ENCODE results near the gene LSM7. TPM values are rescaled to one million over a fixed set of nuclear protein-coding genes. Genes with fewer than 3 reads are reported as not detected.

The LSM7 gene
- total and polyA plus RNA-seq, 9 of the 15 experiments (the other 6 are each of a cell fraction or from before 2014, with no cell fraction given), result 40.5 to 690 (median 265) TPM

DNA sequence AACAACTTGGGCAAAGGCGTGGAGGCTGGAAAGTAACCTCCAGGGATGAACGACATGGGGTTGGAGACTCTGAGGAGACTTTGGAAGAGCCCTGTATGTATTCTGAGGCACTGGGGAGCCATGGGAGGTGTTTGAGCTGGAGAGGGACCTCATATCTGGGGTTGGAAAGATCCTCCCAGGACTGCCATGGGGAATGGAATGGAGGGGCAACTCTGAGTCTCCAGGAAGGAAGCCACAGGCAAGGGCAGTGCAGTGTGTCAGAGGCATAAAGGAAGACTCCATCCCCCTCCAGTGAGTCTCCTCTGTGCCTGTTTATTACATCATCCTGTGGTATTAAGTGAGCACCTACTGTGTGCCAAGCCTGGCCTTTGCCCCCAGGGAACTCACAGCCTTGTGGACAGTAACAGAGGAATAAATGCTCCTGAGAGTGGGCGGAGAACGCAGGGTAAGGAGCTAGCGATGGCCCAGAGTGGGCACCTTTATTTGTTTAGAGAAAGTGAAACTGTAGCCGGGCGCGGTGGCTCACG lies 54.1 kb downstream of the LSM7 start (continued):
- TF ChIP-seq, protein P1, sequence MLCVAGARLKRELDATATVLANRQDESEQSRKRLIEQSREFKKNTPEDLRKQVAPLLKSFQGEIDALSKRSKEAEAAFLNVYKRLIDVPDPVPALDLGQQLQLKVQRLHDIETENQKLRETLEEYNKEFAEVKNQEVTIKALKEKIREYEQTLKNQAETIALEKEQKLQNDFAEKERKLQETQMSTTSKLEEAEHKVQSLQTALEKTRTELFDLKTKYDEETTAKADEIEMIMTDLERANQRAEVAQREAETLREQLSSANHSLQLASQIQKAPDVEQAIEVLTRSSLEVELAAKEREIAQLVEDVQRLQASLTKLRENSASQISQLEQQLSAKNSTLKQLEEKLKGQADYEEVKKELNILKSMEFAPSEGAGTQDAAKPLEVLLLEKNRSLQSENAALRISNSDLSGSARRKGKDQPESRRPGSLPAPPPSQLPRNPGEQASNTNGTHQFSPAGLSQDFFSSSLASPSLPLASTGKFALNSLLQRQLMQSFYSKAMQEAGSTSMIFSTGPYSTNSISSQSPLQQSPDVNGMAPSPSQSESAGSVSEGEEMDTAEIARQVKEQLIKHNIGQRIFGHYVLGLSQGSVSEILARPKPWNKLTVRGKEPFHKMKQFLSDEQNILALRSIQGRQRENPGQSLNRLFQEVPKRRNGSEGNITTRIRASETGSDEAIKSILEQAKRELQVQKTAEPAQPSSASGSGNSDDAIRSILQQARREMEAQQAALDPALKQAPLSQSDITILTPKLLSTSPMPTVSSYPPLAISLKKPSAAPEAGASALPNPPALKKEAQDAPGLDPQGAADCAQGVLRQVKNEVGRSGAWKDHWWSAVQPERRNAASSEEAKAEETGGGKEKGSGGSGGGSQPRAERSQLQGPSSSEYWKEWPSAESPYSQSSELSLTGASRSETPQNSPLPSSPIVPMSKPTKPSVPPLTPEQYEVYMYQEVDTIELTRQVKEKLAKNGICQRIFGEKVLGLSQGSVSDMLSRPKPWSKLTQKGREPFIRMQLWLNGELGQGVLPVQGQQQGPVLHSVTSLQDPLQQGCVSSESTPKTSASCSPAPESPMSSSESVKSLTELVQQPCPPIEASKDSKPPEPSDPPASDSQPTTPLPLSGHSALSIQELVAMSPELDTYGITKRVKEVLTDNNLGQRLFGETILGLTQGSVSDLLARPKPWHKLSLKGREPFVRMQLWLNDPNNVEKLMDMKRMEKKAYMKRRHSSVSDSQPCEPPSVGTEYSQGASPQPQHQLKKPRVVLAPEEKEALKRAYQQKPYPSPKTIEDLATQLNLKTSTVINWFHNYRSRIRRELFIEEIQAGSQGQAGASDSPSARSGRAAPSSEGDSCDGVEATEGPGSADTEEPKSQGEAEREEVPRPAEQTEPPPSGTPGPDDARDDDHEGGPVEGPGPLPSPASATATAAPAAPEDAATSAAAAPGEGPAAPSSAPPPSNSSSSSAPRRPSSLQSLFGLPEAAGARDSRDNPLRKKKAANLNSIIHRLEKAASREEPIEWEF (CRISPR knock-in tag; IDR thresholded peaks at IDR 0.05), result no peak
- TF ChIP-seq ZNF644 (tag; IDR thresholded peaks at IDR 0.05; ENCODE audit: low read depth), result no peak
- TF ChIP-seq, protein P2, sequence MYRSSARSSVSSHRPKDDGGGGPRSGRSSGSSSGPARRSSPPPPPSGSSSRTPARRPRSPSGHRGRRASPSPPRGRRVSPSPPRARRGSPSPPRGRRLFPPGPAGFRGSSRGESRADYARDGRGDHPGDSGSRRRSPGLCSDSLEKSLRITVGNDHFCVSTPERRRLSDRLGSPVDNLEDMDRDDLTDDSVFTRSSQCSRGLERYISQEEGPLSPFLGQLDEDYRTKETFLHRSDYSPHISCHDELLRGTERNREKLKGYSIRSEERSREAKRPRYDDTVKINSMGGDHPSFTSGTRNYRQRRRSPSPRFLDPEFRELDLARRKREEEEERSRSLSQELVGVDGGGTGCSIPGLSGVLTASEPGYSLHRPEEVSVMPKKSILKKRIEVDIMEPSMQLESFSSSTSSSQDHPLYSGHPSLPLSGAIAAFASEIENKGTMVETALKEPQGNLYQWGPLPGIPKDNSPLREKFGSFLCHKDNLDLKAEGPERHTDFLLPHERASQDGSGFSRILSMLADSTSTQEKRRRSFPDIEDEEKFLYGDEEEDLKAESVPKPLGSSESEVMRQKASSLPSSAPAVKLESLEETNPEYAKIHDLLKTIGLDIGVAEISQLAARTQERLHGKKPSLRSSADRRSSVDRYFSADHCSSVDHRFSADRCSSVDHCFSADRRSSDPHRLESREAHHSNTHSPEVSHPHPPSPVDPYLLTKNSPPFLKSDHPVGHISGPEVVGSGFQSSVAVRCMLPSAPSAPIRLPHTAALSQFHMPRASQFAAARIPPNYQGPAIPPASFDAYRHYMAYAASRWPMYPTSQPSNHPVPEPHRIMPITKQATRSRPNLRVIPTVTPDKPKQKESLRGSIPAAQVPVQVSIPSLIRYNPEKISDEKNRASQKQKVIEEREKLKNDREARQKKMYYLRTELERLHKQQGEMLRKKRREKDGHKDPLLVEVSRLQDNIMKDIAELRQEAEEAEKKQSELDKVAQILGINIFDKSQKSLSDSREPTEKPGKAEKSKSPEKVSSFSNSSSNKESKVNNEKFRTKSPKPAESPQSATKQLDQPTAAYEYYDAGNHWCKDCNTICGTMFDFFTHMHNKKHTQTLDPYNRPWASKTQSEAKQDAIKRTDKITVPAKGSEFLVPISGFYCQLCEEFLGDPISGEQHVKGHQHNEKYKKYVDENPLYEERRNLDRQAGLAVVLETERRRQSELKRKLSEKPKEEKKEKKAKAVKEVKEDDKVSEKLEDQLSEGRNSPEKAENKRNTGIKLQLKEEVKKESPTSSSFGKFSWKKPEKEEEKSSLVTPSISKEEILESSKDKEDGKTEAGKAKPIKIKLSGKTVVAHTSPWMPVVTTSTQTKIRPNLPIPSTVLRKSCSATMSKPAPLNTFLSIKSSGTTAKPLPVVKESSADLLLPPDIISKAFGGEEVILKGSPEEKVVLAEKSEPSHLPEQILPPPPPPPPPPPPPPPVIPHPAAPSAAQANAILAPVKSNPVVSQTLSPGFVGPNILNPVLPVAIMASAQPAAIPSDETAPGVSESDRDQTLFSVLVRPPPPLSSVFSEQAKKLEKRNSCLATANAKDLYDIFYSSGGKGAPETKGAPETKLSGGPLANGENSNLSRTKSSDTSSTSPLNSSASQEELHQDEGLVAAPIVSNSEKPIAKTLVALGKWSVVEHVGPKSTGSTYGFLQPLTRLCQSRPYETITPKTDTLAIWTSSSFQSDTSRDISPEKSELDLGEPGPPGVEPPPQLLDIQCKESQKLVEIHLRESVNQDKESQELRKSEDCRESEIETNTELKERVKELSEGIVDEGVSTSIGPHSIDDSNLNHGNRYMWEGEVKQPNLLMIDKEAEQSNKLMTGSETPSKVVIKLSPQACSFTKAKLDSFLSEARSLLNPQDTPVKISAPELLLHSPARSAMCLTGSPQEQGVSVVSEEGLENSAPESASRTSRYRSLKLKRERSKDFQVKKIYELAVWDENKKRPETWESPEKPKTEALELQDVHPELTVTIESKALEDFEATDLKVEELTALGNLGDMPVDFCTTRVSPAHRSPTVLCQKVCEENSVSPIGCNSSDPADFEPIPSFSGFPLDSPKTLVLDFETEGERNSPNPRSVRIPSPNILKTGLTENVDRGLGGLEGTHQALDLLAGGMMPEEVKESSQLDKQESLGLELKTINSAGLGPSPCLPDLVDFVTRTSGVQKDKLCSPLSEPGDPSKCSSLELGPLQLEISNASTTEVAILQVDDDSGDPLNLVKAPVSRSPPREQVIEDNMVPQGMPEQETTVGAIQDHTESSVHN (IDR thresholded peaks at IDR 0.05; ENCODE audit: borderline replicate concordance in 1 of 2, low read depth in 1 of 2), result no peak
- no peak for TF ChIP-seq ZNF583 (CRISPR knock-in tag; IDR thresholded peaks at IDR 0.05)
- no peak for TF ChIP-seq ZNF696 (CRISPR knock-in tag; conservative IDR thresholded peaks at IDR 0.05)
- no peak for TF ChIP-seq ZNF274 (IDR thresholded peaks at IDR 0.05; ENCODE audit: borderline replicate concordance, low read depth, low read length)
- no peak for TF ChIP-seq ARID2 (IDR thresholded peaks at IDR 0.05)
- TF ChIP-seq, protein P3, sequence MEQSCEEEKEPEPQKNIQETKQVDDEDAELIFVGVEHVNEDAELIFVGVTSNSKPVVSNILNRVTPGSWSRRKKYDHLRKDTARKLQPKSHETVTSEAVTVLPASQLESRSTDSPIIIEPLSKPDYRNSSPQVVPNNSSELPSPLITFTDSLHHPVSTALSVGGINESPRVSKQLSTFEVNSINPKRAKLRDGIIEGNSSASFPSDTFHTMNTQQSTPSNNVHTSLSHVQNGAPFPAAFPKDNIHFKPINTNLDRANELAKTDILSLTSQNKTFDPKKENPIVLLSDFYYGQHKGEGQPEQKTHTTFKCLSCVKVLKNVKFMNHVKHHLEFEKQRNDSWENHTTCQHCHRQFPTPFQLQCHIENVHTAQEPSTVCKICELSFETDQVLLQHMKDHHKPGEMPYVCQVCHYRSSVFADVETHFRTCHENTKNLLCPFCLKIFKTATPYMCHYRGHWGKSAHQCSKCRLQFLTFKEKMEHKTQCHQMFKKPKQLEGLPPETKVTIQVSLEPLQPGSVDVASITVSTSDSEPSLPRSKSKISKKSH (CRISPR knock-in tag; IDR thresholded peaks at IDR 0.05), result no peak
- TF ChIP-seq SREBF1 (IDR thresholded peaks at IDR 0.05; ENCODE audit: borderline replicate concordance, low read depth, low read length), result no peak

Measured in K562 (cell line).